Gastrocnemius medialis (tissue), 4 donors: ENCODE results near the gene DUS1L.

Experiments
- POLR2A ChIP-seq, 2 donors: fragments of 450-650 bp; IDR thresholded peaks; one replicate each; pipeline ENCODE4 v1.6.1; 2017; ENCODE audit warnings: antibody characterized with exemption in 2 of 2, mild to moderate bottlenecking in 2 of 2, moderate library complexity in 2 of 2
- TF ChIP-seq, protein P1 (sequence below), 5 experiments: fragments of 450-650 bp in 3 of 5; fragments of 200-600 bp in 2 of 5; sonication (generic) in 2 of 5; IDR thresholded peaks in 4 of 5; conservative IDR thresholded peaks in 1 of 5; 1 replicate in 4 of 5; 2 replicates in 1 of 5; pipeline ENCODE4 v1.5.1; 2016 to 2019; ENCODE audit warnings: antibody characterized with exemption in 5 of 5, mild to moderate bottlenecking in 3 of 5, moderate library complexity in 3 of 5

DNA sequence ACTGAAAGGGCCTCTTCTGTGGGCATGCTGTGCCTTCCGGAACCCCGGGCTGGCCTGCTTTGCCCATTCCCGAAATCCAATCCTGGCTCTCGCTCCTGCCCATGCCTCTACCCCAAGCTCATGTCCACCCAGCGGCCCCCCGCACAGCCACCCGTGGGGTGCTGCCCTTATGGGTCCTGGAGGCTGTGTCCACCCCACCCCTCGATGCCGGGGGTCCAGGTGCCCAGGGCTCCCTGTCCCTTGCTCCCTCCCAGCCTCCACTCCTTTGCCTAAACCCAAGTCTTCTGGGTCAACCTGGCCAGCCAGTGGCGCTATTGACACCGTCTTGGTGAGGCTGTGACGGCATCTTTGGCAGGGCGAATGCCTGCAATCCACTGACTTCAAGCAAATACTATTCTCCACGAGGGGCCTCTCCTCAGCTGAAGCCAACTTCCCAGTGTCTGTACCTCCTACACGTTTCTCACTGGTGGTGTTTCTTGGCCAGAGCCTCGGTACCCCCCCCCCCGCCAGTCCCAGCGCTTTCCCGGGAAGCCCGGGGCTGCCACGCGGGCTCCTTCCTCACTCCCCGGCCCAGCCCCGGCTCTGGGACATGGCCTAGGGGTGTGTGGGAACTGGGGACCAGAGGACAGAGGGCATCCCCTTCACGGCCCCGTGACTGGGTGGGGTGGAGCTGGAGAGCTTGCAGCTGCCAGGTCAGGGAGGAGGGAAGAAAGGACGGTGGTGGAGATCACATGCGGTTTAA is 12.2 kb upstream of the DUS1L start:
- TF ChIP-seq POLR2A (IDR thresholded peaks at IDR 0.05), result no peak
- TF ChIP-seq, protein P1, sequence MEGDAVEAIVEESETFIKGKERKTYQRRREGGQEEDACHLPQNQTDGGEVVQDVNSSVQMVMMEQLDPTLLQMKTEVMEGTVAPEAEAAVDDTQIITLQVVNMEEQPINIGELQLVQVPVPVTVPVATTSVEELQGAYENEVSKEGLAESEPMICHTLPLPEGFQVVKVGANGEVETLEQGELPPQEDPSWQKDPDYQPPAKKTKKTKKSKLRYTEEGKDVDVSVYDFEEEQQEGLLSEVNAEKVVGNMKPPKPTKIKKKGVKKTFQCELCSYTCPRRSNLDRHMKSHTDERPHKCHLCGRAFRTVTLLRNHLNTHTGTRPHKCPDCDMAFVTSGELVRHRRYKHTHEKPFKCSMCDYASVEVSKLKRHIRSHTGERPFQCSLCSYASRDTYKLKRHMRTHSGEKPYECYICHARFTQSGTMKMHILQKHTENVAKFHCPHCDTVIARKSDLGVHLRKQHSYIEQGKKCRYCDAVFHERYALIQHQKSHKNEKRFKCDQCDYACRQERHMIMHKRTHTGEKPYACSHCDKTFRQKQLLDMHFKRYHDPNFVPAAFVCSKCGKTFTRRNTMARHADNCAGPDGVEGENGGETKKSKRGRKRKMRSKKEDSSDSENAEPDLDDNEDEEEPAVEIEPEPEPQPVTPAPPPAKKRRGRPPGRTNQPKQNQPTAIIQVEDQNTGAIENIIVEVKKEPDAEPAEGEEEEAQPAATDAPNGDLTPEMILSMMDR (IDR thresholded peaks at IDR 0.05 in 4 of 5, conservative IDR thresholded peaks at IDR 0.05 in 1 of 5), result no peak
